Measurements from ENCODE around the gene RNLS.

DNA sequence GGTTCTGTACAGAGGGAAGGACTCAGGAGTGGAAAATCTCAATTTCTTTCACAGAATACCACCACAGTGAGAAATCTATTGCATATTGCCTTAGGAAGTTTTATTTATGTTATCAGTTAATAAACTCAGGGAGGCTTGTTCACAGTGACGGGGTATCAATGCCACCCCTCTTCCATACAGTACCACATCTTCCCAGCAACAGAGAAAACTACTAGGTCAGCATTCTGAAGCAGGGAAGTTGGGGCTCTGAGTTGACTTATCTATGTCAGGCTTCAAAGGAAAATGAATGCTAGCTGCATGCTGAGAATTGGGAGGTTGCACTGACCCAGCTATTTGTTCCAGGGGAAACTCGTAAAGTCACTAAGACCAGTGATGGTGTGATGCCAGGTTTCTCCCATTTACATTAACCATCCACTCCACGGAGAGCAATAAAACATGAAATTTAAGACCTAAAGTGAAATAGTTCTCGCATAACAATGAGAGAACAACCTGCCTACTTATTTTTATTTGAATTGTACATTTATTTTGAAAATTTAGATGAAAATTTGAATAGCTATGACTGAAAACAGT is 266.7 kb downstream of the RNLS start:
- TF ChIP-seq, protein P1, sequence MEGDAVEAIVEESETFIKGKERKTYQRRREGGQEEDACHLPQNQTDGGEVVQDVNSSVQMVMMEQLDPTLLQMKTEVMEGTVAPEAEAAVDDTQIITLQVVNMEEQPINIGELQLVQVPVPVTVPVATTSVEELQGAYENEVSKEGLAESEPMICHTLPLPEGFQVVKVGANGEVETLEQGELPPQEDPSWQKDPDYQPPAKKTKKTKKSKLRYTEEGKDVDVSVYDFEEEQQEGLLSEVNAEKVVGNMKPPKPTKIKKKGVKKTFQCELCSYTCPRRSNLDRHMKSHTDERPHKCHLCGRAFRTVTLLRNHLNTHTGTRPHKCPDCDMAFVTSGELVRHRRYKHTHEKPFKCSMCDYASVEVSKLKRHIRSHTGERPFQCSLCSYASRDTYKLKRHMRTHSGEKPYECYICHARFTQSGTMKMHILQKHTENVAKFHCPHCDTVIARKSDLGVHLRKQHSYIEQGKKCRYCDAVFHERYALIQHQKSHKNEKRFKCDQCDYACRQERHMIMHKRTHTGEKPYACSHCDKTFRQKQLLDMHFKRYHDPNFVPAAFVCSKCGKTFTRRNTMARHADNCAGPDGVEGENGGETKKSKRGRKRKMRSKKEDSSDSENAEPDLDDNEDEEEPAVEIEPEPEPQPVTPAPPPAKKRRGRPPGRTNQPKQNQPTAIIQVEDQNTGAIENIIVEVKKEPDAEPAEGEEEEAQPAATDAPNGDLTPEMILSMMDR (IDR thresholded peaks at IDR 0.05; ENCODE audit: insufficient read depth, low read length, poor library complexity, severe bottlenecking) = no peak
- TF ChIP-seq EZH2phosphoT487 (conservative IDR thresholded peaks at IDR 0.05; ENCODE audit: low read length) = no peak
